Activated naive CD8-positive, alpha-beta T cell treated with anti-CD3 and anti-CD28 coated beads, Interleukin-2, amount 10 ng/mL, durations not matched to agents 7 days and 5 days (primary cell): ENCODE data around the gene PPP4R3B. TPM values are rescaled to one million over a fixed set of nuclear protein-coding genes. Genes with fewer than 3 reads are reported as not detected.
"Not testable (repeated sequence)": the region's sequence is repeated elsewhere in the genome, so short reads cannot be mapped to it uniquely, and the experiment has no call there.

Experiments used
- ATAC-seq: fragments of 150-1000 bp; cut with Tn5 transposase; one replicate; pipeline ENCODE4 v1.10.0; 2021; ENCODE audit warnings: low read depth, moderate library complexity
- POLR2A ChIA-PET: fragments of 350-600 bp; sonication (Branson Sonifier 250); formaldehyde crosslinking; loops from one replicate; lab custom pipeline; 2021; ENCODE audit warnings: antibody characterized with exemption; lab: Charles Lee
- DNase-seq: peaks from one replicate; pipeline ENCODE4 v3.0.0; 2021
- H3K27ac Mint-ChIP-seq: one replicate; pipeline ENCODE4 v1.8.0; 2022; ENCODE audit warnings: mild to moderate bottlenecking, mixed read lengths
- H3K27me3 Mint-ChIP-seq: one replicate; pipeline ENCODE4 v1.8.0; 2022; ENCODE audit warnings: mild to moderate bottlenecking, moderate library complexity, mixed read lengths
- H3K36me3 Mint-ChIP-seq: one replicate; pipeline ENCODE4 v1.8.0; 2021; ENCODE audit warnings: mild to moderate bottlenecking, mixed read lengths
- H3K4me1 Mint-ChIP-seq: one replicate; pipeline ENCODE4 v1.8.0; 2021; ENCODE audit warnings: mixed read lengths
- H3K4me3 Mint-ChIP-seq: one replicate; pipeline ENCODE4 v1.8.0; 2022; ENCODE audit warnings: mild to moderate bottlenecking, moderate library complexity, mixed read lengths
- H3K9me3 Mint-ChIP-seq: one replicate; pipeline ENCODE4 v1.8.0; 2021; ENCODE audit warnings: mixed read lengths
- total RNA-seq, 2 experiments: library from RNA; stranded (reverse); gene quantifications; one replicate each; pipeline ENCODE4 v1.2.3, GENCODE V29; 2021

PPP4R3B gene
- total RNA-seq, 2 experiments from 2014 or later: 78.1 to 81.7 TPM

DNA sequence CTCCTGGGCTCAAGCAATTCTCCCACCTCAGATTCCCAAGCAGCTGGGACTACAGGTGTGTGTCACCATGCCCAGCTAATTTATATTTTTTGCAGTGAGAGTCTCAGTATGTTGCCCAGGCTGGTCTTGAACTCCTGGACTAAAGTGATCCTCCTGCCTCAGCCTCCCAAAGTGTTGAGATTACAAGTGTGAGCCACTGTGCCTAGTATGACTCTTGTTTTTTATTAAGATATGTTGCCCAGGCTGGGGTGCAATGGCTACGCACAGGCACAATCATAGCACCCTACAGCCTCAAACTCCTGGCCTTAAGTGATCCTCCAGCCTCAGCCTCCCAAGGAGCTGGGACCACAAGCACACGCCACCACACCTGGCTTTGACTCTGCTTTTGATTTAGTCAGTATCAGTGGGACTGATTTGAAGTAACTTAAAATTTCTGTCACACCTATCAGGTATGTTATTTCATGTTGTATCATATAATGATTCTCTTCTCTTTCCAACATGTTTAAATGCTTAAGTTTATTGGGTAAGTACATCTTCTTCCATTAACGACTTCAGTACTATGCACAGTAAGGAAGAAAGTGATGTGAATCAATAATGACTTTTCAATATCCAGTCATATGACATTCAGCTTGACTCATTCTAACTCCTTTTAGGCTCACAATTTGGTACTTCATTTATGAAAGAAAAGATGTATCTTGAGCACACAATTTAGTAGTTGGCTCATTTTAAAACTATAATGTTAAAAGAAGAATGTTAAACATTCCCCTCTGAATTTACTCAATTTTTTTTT is 6.3 kb downstream of the PPP4R3B start:
- H3K27ac Mint-ChIP-seq: no peak overlapping the region
- H3K27me3 Mint-ChIP-seq: no peaks in the 10 kb centered on the region
- DNase-seq (no peak), ATAC-seq (no peak)
- peaks cover 33% of the 10 kb centered on the region for H3K36me3 Mint-ChIP-seq
- no peak overlapping the region for H3K4me3 Mint-ChIP-seq
- H3K4me1 Mint-ChIP-seq: peaks cover 25% of the 10 kb centered on the region
- H3K9me3 Mint-ChIP-seq: no peaks in the 10 kb centered on the region
- POLR2A ChIA-PET: interaction anchor here (0.6 kb wide), 1 partner anchor 317 kb away, joined by 3 read pairs; no protein-coding TSS in a partner anchor

DNA sequence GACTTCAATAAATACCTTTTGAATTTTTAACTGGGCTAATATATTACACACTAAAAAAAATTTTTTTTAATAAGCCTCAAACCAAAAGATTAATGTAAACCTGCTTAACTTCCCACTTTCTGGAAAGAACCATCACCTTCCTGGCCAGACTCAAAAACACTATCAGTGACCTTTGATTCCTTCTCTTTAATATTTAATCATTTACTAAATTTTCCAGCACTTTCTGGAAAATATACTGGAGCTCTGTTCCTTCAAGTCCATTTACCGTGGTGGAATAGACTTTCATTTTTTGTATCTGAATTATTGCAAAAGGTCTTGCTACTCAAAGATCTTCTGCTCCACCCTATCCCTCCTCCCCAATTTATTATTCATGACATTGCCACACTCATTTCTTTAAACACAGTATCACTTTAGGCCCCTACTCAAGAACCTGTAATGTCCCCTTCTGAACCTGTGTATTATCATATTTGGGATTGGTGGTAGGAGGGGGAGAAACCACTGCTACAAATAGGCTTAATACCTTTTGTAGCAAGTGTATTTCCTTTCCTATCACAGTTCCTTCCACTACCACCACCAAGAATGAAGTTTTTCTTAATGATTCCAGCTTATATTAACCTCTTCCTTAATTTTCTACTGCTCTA is 7.4 kb downstream of the PPP4R3B start:
- Mint-ChIP-seq H3K9me3 (no peaks in the 10 kb centered on the region), H3K27ac (no peak overlapping the region), H3K36me3 (peaks cover 28% of the 10 kb centered on the region), H3K4me3 (no peak overlapping the region), H3K4me1 (peaks cover 19% of the 10 kb centered on the region), H3K27me3 (no peaks in the 10 kb centered on the region)
- no peak for DNase-seq
- no peak for ATAC-seq
- POLR2A ChIA-PET: interaction anchor here (0.6 kb wide), 1 partner anchor 316 kb away, joined by 3 read pairs; no protein-coding TSS in a partner anchor

DNA sequence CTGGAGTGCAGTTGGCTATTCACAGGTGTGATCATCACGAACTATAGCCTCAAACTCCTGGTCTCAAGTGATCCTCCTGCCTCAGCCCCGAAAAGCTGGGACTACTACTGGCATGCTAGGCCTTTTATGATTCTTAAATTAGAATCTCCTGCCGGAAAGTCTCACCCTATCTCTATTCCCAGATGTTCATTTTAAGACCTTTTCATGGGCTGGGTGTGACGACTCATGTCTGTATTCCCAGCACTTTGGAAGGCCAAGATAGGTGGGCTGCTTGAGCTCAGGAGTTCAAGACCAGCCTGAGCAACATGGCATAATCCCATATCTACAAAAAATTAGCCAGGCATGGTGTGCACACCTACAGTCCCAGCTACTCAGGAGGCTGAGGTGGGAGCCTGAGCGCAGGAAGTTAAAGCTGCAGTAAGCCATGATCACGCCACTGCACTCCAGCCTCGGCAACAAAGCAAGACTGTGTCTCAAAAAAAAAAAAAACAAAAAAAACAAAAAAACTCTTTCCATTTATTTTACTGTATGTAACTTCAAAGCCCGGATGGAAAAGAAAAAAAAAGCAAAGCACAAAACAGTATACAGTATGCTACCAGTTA is 8.1 kb downstream of the PPP4R3B start:
- H3K27ac Mint-ChIP-seq: no peak overlapping the region
- no peaks in the 10 kb centered on the region for H3K9me3 Mint-ChIP-seq
- H3K4me1 Mint-ChIP-seq: peaks cover 19% of the 10 kb centered on the region
- DNase-seq (no peak), ATAC-seq (no peak)
- H3K36me3 Mint-ChIP-seq: peaks cover 27% of the 10 kb centered on the region
- POLR2A ChIA-PET: no interaction called here
- no peaks in the 10 kb centered on the region for H3K27me3 Mint-ChIP-seq
- no peak overlapping the region for H3K4me3 Mint-ChIP-seq

DNA sequence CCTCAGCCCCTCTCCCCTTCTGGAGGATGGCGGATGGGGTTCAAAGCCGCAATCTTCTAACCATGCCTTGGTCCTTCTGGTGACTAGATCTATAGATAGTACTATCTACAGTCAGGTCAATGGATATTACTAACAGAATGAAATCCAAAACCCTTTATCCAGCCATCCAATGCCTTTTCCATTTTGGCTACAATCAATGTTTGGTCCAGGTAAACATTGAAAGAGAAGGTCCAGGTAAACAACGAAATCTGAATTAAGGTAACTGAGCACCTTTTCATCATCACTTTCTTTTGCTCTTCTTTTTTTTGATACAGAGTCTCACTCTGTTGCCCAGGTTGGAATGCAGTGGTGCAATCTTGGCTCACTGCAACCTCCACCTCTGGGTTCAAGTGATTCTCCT is 9.7 kb downstream of the PPP4R3B start:
- ATAC-seq: no peak
- H3K27ac Mint-ChIP-seq: no peak overlapping the region
- peaks cover 23% of the 10 kb centered on the region for H3K36me3 Mint-ChIP-seq
- H3K4me1 Mint-ChIP-seq: peaks cover 12% of the 10 kb centered on the region
- no peaks in the 10 kb centered on the region for H3K9me3 Mint-ChIP-seq
- H3K4me3 Mint-ChIP-seq: no peak overlapping the region
- H3K27me3 Mint-ChIP-seq: no peaks in the 10 kb centered on the region
- POLR2A ChIA-PET: no interaction called here
- DNase-seq: no peak

DNA sequence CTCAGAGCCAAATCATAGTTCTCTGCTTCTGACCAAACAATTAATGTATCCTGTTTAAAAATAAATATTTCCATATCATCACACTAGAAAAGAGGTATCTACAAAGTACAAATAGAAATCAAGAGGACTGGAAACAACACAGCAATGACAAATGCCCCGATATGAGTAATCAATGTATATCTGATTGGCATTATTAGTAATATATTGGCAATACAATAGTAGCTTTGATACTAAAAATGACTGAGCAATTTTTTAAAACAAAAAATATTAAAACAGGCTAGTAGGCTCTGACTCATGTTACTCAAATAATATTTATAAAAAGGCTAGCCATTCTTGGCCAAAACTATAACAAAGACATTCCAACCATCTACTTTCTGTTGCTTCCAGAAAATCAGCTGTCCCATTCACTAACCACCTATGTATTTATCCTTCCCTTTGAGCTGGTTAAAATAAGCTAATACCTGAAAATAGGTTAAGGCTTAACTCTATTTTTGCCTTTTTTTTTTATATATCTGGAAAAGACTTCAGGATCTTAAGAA is 13.3 kb downstream of the PPP4R3B start:
- H3K36me3 Mint-ChIP-seq: peaks cover 25% of the 10 kb centered on the region
- H3K4me1 Mint-ChIP-seq: peaks cover 18% of the 10 kb centered on the region
- ATAC-seq (no peak), DNase-seq (no peak)
- H3K4me3 Mint-ChIP-seq: no peak overlapping the region
- POLR2A ChIA-PET: interaction anchor here (0.6 kb wide), 1 partner anchor 30 kb away, joined by 5 read pairs; no protein-coding TSS in a partner anchor
- H3K27me3 Mint-ChIP-seq: no peaks in the 10 kb centered on the region
- H3K9me3 Mint-ChIP-seq: no peaks in the 10 kb centered on the region
- no peak overlapping the region for H3K27ac Mint-ChIP-seq

DNA sequence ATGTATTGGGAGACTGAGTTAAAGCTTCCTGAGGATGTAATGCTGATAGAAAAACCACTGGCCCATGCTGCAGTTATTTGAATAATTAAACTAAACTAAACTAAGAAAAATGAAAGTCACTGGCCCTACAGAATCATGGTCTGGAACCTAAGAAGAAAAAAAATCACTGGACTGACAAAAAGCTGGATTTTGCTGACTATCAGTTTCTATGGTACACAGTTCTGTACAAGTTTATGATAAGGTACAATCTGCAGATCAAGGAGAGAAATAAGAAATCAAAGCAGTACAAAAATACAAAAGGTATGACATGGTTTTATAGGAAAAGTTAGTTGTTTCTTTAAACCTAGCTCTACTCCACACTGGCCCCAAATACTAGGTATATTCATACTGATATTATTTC is 15.6 kb downstream of the PPP4R3B start:
- ATAC-seq (no peak), DNase-seq (no peak)
- H3K36me3 Mint-ChIP-seq: peaks cover 28% of the 10 kb centered on the region
- no peak overlapping the region for H3K4me3 Mint-ChIP-seq
- H3K27ac Mint-ChIP-seq: no peak overlapping the region
- POLR2A ChIA-PET: interaction anchor here (1.0 kb wide), 1 partner anchor 15 kb away, joined by 3 read pairs; no protein-coding TSS in a partner anchor
- no peaks in the 10 kb centered on the region for H3K27me3 Mint-ChIP-seq
- H3K9me3 Mint-ChIP-seq: no peaks in the 10 kb centered on the region
- peaks cover 14% of the 10 kb centered on the region for H3K4me1 Mint-ChIP-seq

DNA sequence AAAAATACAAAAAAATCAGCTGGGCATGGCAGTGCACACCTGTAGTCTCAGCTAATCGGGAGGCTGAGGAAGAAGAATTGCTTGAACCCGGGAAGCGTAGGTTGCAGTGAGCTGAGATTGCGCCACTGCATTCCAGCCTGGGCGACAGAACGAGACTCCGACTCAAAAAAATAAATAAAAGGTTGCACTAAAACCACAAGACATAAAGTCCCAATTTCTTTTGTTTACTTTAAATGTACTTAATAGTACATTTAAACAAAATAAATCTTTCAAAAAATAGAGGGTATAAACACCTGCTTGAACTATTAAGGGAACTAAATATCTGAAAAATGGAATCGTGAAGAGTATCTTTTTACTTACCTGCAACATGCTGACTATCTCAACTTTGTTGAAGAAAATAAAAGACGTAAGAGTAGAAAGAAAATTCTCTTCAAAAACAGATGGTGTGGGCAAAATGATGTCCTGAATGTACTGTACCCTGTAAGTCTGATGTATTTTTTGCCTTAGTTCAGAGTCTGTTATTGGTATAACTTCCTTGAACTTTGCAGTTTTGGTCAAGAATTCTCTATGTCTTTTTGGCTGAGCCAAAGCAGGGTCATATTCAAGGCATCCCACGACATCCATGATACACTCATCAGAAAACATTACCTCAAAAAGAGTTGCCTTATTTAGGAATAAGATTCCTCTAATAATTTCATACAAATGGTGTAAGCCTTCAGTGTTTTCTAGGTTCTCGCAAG is 19.2 kb downstream of the PPP4R3B start:
- Mint-ChIP-seq H3K27ac (no peak overlapping the region), H3K4me1 (peaks cover 14% of the 10 kb centered on the region), H3K27me3 (no peaks in the 10 kb centered on the region), H3K4me3 (no peak overlapping the region), H3K9me3 (no peaks in the 10 kb centered on the region), H3K36me3 (peaks cover 36% of the 10 kb centered on the region)
- POLR2A ChIA-PET: interaction anchor here (0.6 kb wide), 1 partner anchor 15 kb away, joined by 3 read pairs; no protein-coding TSS in a partner anchor
- DNase-seq (no peak), ATAC-seq (no peak)

DNA sequence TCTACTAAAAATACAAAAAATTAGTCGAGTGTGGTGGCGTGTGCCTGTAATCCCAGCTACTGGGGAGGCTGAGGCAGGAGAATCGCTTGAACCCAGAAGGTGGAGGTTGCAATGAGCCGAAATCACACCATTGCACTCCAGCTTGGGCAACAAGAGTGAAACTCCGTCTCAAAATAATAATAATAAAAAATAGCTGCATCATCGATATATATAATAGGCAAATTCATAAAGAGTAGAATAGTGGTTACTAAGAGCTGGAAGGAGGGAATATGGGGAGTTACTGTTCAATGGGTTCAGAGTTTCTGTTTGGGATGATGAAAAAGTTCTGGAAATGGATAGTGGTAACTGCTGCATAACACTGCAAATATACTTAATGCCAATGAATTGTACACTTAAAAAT is 20.6 kb downstream of the PPP4R3B start:
- Mint-ChIP-seq H3K4me1 (peaks cover 15% of the 10 kb centered on the region), H3K36me3 (peaks cover 33% of the 10 kb centered on the region)
- DNase-seq, H3K9me3 Mint-ChIP-seq, H3K4me3 Mint-ChIP-seq, H3K27ac Mint-ChIP-seq, ATAC-seq, POLR2A ChIA-PET, H3K27me3 Mint-ChIP-seq: not testable (repeated sequence)

DNA sequence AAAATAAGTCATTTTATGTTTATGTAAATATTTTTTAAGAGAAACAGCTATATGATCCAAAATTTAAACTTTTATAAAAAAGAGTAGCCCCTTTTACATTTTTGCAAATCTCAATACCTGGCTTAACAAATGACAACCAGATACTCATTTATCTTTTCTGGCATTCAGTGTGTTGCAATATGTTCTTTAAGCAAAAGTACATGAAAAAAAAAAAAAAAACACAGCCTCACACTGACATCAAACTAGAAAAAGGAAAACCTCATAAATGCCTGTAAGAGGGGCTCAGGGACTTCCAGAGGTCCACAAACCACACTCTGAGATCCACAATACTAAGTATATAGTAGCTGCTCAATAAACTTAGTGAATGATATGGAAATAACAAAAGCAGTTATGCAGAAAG is 21.9 kb downstream of the PPP4R3B start:
- no peak for DNase-seq
- ATAC-seq: no peak
- H3K4me1 Mint-ChIP-seq: peaks cover 24% of the 10 kb centered on the region
- no peaks in the 10 kb centered on the region for H3K9me3 Mint-ChIP-seq
- no peak overlapping the region for H3K4me3 Mint-ChIP-seq
- H3K27me3 Mint-ChIP-seq: no peaks in the 10 kb centered on the region
- H3K27ac Mint-ChIP-seq: no peak overlapping the region
- POLR2A ChIA-PET: interaction anchor here (0.7 kb wide), 1 partner anchor 1154 kb away, joined by 3 read pairs; no protein-coding TSS in a partner anchor
- peaks cover 26% of the 10 kb centered on the region for H3K36me3 Mint-ChIP-seq

DNA sequence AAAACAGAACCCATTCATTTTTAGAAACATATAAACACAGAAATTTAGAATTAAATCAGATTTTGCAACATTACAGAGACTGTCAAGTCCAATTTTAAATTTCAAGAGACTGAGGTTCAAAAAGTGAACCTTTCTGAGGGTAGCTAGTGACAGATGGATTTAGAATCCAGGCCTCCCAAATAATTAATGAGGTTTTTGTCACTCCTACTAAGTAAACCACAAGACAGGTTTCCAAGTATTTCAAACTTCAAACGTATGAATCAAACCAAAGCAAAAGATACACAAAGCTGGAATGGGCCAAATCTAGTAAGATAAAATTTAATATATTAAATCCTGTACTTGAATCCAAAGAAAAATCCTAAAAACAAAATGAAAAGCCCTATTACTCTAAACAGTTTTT is 25.3 kb downstream of the PPP4R3B start:
- Mint-ChIP-seq H3K4me1 (peaks cover 20% of the 10 kb centered on the region), H3K4me3 (no peak overlapping the region), H3K27ac (no peak overlapping the region), H3K36me3 (peaks cover 17% of the 10 kb centered on the region), H3K27me3 (no peaks in the 10 kb centered on the region), H3K9me3 (no peaks in the 10 kb centered on the region)
- DNase-seq: no peak
- POLR2A ChIA-PET: no interaction called here
- no peak for ATAC-seq

DNA sequence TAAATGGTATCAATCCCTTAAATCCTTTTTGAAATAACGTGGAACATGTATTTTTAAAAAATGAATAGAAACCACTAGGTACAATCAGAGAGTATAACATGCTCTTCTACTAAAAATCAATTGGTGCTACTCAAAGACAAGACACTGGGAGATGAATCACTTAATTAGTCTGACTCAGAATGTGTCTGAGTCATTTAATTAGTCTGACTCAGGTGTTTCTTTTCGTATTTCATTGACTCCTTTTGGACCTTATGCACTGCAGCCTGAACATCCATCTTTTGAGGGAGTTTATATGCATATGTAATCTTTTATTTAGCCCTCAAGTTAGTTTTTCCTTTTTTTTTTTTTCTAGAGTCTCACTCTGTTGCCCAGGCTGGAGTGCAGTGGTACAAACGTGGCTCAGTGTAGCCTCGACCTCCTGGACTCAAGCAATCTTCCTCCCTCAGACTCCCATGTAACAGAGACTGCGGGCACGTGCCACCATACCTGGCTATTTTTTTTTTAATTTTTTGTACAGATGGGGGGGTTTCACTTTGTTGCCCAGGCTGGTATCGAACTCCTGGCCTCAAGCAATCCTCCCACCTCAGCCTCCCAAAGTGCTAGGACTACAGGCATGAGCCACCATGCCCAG is 26.5 kb downstream of the PPP4R3B start:
- no peaks in the 10 kb centered on the region for H3K27me3 Mint-ChIP-seq
- ATAC-seq: peak; percentile 56

DNA sequence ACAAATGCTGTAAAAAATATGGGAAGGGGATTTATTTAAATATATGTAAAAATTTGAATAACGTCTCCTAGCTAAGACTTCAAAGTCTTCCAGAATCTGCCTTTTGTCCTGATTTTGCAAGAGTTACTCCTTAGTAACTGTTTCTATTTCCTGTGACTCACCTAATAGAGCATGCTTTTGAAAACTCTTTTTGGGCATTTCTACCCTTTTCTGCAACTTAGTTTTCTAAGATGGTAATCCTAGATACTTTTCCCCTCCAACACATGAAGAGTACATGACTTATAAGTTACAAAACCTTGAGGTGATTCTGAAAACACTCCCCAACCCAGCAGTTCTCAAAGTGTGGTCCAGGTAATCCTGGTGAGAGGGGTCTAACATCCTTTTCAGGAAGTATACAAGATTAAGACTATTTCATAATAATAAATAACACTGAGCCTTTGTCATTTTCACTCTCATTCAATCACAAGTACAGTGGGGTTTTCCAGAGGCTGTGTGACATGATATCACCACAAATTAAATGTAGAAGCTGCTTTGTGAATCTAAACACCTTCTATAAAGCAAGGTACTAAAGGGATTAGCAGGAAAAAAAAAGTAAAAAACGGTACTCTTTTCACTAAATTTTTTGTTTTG is 31.9 kb downstream of the PPP4R3B start:
- Mint-ChIP-seq H3K4me3 (no peak overlapping the region), H3K4me1 (peaks cover 11% of the 10 kb centered on the region), H3K36me3 (peaks cover 22% of the 10 kb centered on the region)

More for the DNA sequence above, 26.5 kb downstream of the PPP4R3B start:
- DNase-seq: no peak
- Mint-ChIP-seq H3K9me3 (no peaks in the 10 kb centered on the region), H3K4me1 (peaks cover 17% of the 10 kb centered on the region), H3K36me3 (peaks cover 14% of the 10 kb centered on the region), H3K27ac (no peak overlapping the region), H3K4me3 (no peak overlapping the region)
- POLR2A ChIA-PET: no interaction called here

More for the DNA sequence above, 31.9 kb downstream of the PPP4R3B start:
- no peak overlapping the region for H3K27ac Mint-ChIP-seq
- no peaks in the 10 kb centered on the region for H3K9me3 Mint-ChIP-seq
- no peaks in the 10 kb centered on the region for H3K27me3 Mint-ChIP-seq
- DNase-seq (no peak), ATAC-seq (no peak)
- POLR2A ChIA-PET: no interaction called here
